IMR-90 (cell line): Measurements from ENCODE around the gene URI1. TPM values are rescaled to one million over a fixed set of nuclear protein-coding genes. Genes with fewer than 3 reads are reported as not detected.

Source experiments
- ATAC-seq: fragments of 200-7000 bp; cut with Tn5 transposase; 2 replicates; pipeline ENCODE4 v1.9.1; 2020; ENCODE audit warnings: low read depth, mild to moderate bottlenecking, moderate library complexity
- BruUV-seq: library from RNA; stranded (reverse); fragments of 400-500 nt; replicated peaks from 2 replicates; lab custom pipeline; 2021; lab: Mats Ljungman, UMichigan
- CTCF ChIA-PET: fragments of 300-600 bp; formaldehyde crosslinking; extraction: SDS; loops from one replicate; lab custom pipeline; 2021; ENCODE audit warnings: antibody characterized with exemption; lab: Yijun Ruan, JAX
- POLR2A ChIA-PET: fragments of 300-600 bp; sonication (Branson Sonifier 250); formaldehyde crosslinking; loops from one replicate; lab custom pipeline; 2022; ENCODE audit warnings: antibody characterized with exemption; ENCODE audit not compliant: unreplicated experiment; lab: Charles Lee
- DNase-seq: peaks from one replicate; pipeline ENCODE4 v3.0.0; 2013
- H2AFZ ChIP-seq: replicated peaks from 2 replicates; pipeline ENCODE3; 2013; ENCODE audit warnings: low read length, mild to moderate bottlenecking; ENCODE audit not compliant: poor library complexity
- H2AK5ac ChIP-seq: 2 replicates; pipeline ENCODE4 v1.6.1; 2013; ENCODE audit warnings: low read depth, low read length, inconsistent platforms
- H2AK9ac ChIP-seq: replicated peaks from 2 replicates; pipeline ENCODE3; 2013; ENCODE audit warnings: mild to moderate bottlenecking, low read depth, low read length, moderate library complexity; ENCODE audit not compliant: poor library complexity
- H2BK120ac ChIP-seq: 2 replicates; pipeline ENCODE4 v1.6.1; 2013; ENCODE audit warnings: low read depth, low read length, inconsistent platforms
- H2BK15ac ChIP-seq: 3 replicates; pipeline ENCODE4 v1.6.1; 2013; ENCODE audit warnings: low read depth, low read length, inconsistent platforms
- H2BK20ac ChIP-seq: 2 replicates; pipeline ENCODE4 v1.6.1; 2013; ENCODE audit warnings: low read depth, mild to moderate bottlenecking, inconsistent platforms, low read length, moderate library complexity
- H2BK5ac ChIP-seq: 2 replicates; pipeline ENCODE4 v1.6.1; 2013; ENCODE audit warnings: mild to moderate bottlenecking, low read depth, low read length, inconsistent platforms; ENCODE audit not compliant: poor library complexity, severe bottlenecking
- H3K14ac ChIP-seq: replicated peaks from 2 replicates; pipeline ENCODE4 v1.6.1; 2013; ENCODE audit warnings: low read depth, low read length, inconsistent platforms
- H3K18ac ChIP-seq: 2 replicates; pipeline ENCODE4 v1.6.1; 2013; ENCODE audit warnings: low read depth, low read length, control low read depth
- H3K23ac ChIP-seq: 2 replicates; pipeline ENCODE4 v1.6.1; 2013; ENCODE audit warnings: low read depth, low read length, inconsistent platforms
- H3K27ac ChIP-seq: 2 replicates; pipeline ENCODE4 v1.5.1; 2013; ENCODE audit warnings: mild to moderate bottlenecking, control low read depth, low read length; ENCODE audit not compliant: insufficient read depth
- H3K27me3 ChIP-seq: 2 replicates; pipeline ENCODE4 v1.6.1; 2013; ENCODE audit warnings: low read length; ENCODE audit not compliant: control insufficient read depth, insufficient read depth
- H3K36me3 ChIP-seq: 2 replicates; pipeline ENCODE4 v1.6.1; 2013; ENCODE audit warnings: low read length, mixed read lengths; ENCODE audit not compliant: control insufficient read depth, insufficient read depth
- H3K4ac ChIP-seq: 2 replicates; pipeline ENCODE4 v1.6.1; 2013; ENCODE audit warnings: low read depth, low read length, inconsistent platforms
- H3K4me1 ChIP-seq: 2 replicates; pipeline ENCODE4 v1.6.1; 2013; ENCODE audit warnings: low read length, mixed read lengths; ENCODE audit not compliant: control insufficient read depth, insufficient read depth
- H3K4me2 ChIP-seq: 2 replicates; pipeline ENCODE4 v1.6.1; 2013; ENCODE audit warnings: low read depth, mild to moderate bottlenecking, control low read depth, low read length, moderate library complexity
- H3K4me3 ChIP-seq: 2 replicates; pipeline ENCODE4 v1.5.1; 2013; ENCODE audit warnings: low read depth, mild to moderate bottlenecking, control low read depth, low read length, moderate library complexity; ENCODE audit not compliant: insufficient read depth
- H3K56ac ChIP-seq: 2 replicates; pipeline ENCODE4 v1.6.1; 2013; ENCODE audit warnings: low read length, inconsistent platforms; ENCODE audit not compliant: insufficient read depth; ENCODE audit errors: extremely low read depth
- H3K79me1 ChIP-seq, 2 experiments: 2 replicates each; pipeline ENCODE4 v1.6.1; 2013; ENCODE audit warnings: low read length in 2 of 2, inconsistent platforms in 1 of 2, low read depth in 1 of 2
- H3K9ac ChIP-seq: 2 replicates; pipeline ENCODE4 v1.6.1; 2013; ENCODE audit warnings: low read depth, low read length, control low read depth
- H3K9me1 ChIP-seq: 2 replicates; pipeline ENCODE4 v1.6.1; 2013; ENCODE audit warnings: low read length, inconsistent platforms; ENCODE audit not compliant: insufficient read depth
- H3K9me3 ChIP-seq: 2 replicates; pipeline ENCODE4 v1.6.1; 2013; ENCODE audit warnings: low read length; ENCODE audit not compliant: control insufficient read depth, insufficient read depth
- H4K20me1 ChIP-seq: 2 replicates; pipeline ENCODE4 v1.6.1; 2013; ENCODE audit warnings: low read length, inconsistent platforms; ENCODE audit not compliant: insufficient read depth
- H4K5ac ChIP-seq: 2 replicates; pipeline ENCODE4 v1.6.1; 2013; ENCODE audit warnings: mild to moderate bottlenecking, low read depth, low read length, control low read depth
- H4K8ac ChIP-seq, 2 experiments: 2 replicates each; pipeline ENCODE4 v1.6.1; 2013; ENCODE audit warnings: low read depth in 2 of 2, low read length in 2 of 2, control low read depth in 1 of 2, inconsistent platforms in 1 of 2
- H4K91ac ChIP-seq: 2 replicates; pipeline ENCODE4 v1.6.1; 2013; ENCODE audit warnings: low read depth, low read length, inconsistent platforms; ENCODE audit not compliant: insufficient read depth
- BHLHE40 ChIP-seq: fragments of 150-350 bp; IDR thresholded peaks from 2 replicates; pipeline ENCODE4 v1.6.1; 2016; ENCODE audit warnings: mild to moderate bottlenecking, low read depth, low read length
- ELK1 ChIP-seq: fragments of 150-350 bp; IDR thresholded peaks from 2 replicates; pipeline ENCODE4 v1.6.1; 2016; ENCODE audit warnings: low read depth, mild to moderate bottlenecking, low read length, moderate library complexity, borderline replicate concordance
- FOS ChIP-seq: fragments of 150-350 bp; IDR thresholded peaks from 2 replicates; pipeline ENCODE4 v1.6.1; 2016; ENCODE audit warnings: low read depth, low read length
- MXI1 ChIP-seq: IDR thresholded peaks from 2 replicates; pipeline ENCODE4 v1.6.1; 2012; ENCODE audit warnings: low read depth, mild to moderate bottlenecking, low read length, moderate library complexity, borderline replicate concordance
- RAD21 ChIP-seq: IDR thresholded peaks from 2 replicates; pipeline ENCODE4 v1.6.1; 2012; ENCODE audit warnings: low read length, improper control_type of control experiment
- RCOR1 ChIP-seq: IDR thresholded peaks from 2 replicates; pipeline ENCODE4 v1.6.1; 2012; ENCODE audit warnings: mild to moderate bottlenecking, low read length, improper control_type of control experiment; ENCODE audit not compliant: insufficient replicate concordance
- USF2 ChIP-seq: fragments of 150-350 bp; IDR thresholded peaks from 2 replicates; pipeline ENCODE4 v1.6.1; 2017; ENCODE audit warnings: mild to moderate bottlenecking, antibody characterized with exemption, low read length, low read depth
- WGBS, 2 experiments: methylation state at CpG; one replicate each; pipeline versions ENCODE4 v1.1.5 to v1.1.7; 2013; ENCODE audit warnings: missing lambda C conversion rate in 2 of 2; ENCODE audit not compliant: insufficient read length in 1 of 2; ENCODE audit errors: extremely low coverage in 2 of 2; 5-methylcytosine and 5-hydroxymethylcytosine counted together
- dilution Hi-C: fragments of 300-500 bp; cut with HindIII; formaldehyde crosslinking; loops from one replicate; pipeline ENCODE4 v1.14.3; 2018; ENCODE audit warnings: low sequenced_read_pairs; ENCODE audit not compliant: unreplicated experiment
- in situ Hi-C: fragments of 300-500 bp; cut with MboI; formaldehyde crosslinking; loops from 3 replicates; pipeline ENCODE4 v1.14.3; 2019; ENCODE audit warnings: low sequenced_read_pairs, inconsistent platforms, mixed read lengths
- intact Hi-C: fragments of 100-400 bp; cut with micrococcal nuclease; formaldehyde crosslinking; loops from 2 replicates; pipeline ENCODE4 v1.10.0; 2022
- polyA plus RNA-seq, 3 experiments: library from polyadenylated mRNA; depleted of rRNA; stranded (reverse); fragments of >200 nt; gene quantifications; 2 replicates each; pipeline ENCODE4 v1.2.3, GENCODE V29; 2012; ENCODE audit warnings: low replicate concordance in 1 of 3
- total RNA-seq: library from RNA; depleted of rRNA; stranded (reverse); fragments of >200 nt; gene quantifications from 2 replicates; pipeline ENCODE4 v1.2.3, GENCODE V29; 2012

URI1 gene
- total and polyA plus RNA-seq, 2 of the 4 experiments (the other 2 are of a cell fraction), result 43.2 to 45.3 TPM

- Histone ChIP-seq H4K5ac (no peak overlapping the region), H4K8ac (no peak overlapping the region), H2BK20ac (no peak overlapping the region), H3K4ac (no peak overlapping the region), H3K14ac (no peak overlapping the region), H3K23ac (no peak overlapping the region), H3K36me3 (no peaks in the 10 kb centered on the region), H3K4me2 (no peak overlapping the region), H3K9me1 (no peaks in the 10 kb centered on the region), H2AK5ac (no peak overlapping the region), H3K79me1 (no peaks in the 10 kb centered on the region), H3K56ac (no peak overlapping the region), H2BK15ac (no peak overlapping the region), H2BK120ac (no peak overlapping the region), H3K18ac (no peak overlapping the region), H3K4me3 (no peak overlapping the region), H2AK9ac (no peak overlapping the region), H3K4me1 (no peaks in the 10 kb centered on the region), H3K27me3 (no peaks in the 10 kb centered on the region), H2BK5ac (no peak overlapping the region), H4K20me1 (no peaks in the 10 kb centered on the region), H3K9ac (no peak overlapping the region), H2AFZ (peak overlapping the region; percentile 51), H3K9me3 (no peaks in the 10 kb centered on the region), H3K27ac (no peak overlapping the region), H4K91ac (no peak overlapping the region)
- dilution Hi-C loops, result no loop called here
- WGBS, 2 experiments, result 73% methylated on average over 2 of the region's 18 CpGs; no CpG with 5 or more reads in 1 of the 2 experiments
- no peak for DNase-seq
- ChIA-PET POLR2A (no interaction called here), CTCF (interaction anchor here (0.6 kb wide), 1 partner anchor 111 kb away, joined by 6 read pairs; no protein-coding TSS in a partner anchor)
- in situ Hi-C loops, result no loop called here
- ATAC-seq, result no peak
- intact Hi-C loops, result no loop called here
- TF ChIP-seq BHLHE40, result no peak
- TF ChIP-seq RCOR1, result no peak
- TF ChIP-seq ELK1, result no peak
- no peak for TF ChIP-seq RAD21
- no peak for TF ChIP-seq MXI1
- TF ChIP-seq FOS, result no peak
- TF ChIP-seq USF2, result no peak
- no TSS peak for BruUV-seq
Observed at GRCh38 chr19:29908963-29909944, 32.8 kb upstream of the URI1 start.
